ENCODE results near the gene PCDHGA3. TPM values are rescaled to one million over a fixed set of nuclear protein-coding genes. Genes with fewer than 3 reads are reported as not detected.

The PCDHGA3 gene
- total and polyA plus RNA-seq, 2 of the 13 experiments (the other 11 are each of a cell fraction or from before 2014, with no cell fraction given), result 0.05 TPM; not detected in 1

DNA sequence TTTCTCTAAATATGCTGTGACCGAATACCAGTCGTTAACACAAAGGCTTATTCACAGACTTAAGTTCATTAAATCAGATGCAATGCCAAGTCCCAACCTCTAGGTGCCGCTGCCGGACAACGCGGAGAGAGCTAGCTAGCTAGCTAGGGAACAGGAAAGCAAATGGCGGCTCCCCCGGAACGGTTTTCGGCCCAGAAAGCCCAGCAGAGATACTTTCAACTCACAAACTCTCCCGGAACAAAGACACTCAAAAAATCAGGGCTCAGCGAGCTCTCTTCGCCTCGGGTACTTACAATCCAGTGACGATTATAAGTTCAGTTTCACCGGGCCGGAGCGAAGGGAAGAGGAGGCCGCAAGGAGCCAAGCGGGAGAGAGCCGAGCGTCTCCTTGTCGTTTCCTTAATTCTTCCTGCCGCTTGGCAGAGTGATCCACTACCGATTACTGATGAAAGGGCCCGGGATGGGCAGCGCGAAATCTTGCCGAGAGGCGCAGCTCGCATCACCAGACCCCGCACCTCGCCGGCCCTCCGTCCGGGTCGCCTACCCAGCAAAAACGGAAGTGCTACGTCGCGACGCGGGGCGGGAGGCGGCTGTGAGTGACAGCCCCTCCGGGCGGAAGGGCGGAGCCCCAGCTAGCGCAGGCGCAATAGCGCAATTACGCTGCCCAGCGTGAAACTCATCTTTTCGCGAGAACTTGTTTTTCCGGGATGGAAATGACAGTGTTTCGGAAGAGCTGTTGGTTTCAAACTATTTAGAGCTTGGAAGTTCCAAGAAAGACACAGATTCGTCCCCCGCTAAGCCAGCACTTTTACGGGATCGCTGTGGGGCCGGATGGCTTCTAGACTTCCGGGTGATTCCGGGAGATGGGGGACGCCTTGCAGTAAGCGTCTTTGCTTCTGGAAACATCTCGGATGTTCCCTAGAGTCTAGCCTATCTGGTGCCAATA is 23.1 kb upstream of the PCDHGA3 start, which contains the start of gene TAF7 (continued):
- TF ChIP-seq, protein P1, sequence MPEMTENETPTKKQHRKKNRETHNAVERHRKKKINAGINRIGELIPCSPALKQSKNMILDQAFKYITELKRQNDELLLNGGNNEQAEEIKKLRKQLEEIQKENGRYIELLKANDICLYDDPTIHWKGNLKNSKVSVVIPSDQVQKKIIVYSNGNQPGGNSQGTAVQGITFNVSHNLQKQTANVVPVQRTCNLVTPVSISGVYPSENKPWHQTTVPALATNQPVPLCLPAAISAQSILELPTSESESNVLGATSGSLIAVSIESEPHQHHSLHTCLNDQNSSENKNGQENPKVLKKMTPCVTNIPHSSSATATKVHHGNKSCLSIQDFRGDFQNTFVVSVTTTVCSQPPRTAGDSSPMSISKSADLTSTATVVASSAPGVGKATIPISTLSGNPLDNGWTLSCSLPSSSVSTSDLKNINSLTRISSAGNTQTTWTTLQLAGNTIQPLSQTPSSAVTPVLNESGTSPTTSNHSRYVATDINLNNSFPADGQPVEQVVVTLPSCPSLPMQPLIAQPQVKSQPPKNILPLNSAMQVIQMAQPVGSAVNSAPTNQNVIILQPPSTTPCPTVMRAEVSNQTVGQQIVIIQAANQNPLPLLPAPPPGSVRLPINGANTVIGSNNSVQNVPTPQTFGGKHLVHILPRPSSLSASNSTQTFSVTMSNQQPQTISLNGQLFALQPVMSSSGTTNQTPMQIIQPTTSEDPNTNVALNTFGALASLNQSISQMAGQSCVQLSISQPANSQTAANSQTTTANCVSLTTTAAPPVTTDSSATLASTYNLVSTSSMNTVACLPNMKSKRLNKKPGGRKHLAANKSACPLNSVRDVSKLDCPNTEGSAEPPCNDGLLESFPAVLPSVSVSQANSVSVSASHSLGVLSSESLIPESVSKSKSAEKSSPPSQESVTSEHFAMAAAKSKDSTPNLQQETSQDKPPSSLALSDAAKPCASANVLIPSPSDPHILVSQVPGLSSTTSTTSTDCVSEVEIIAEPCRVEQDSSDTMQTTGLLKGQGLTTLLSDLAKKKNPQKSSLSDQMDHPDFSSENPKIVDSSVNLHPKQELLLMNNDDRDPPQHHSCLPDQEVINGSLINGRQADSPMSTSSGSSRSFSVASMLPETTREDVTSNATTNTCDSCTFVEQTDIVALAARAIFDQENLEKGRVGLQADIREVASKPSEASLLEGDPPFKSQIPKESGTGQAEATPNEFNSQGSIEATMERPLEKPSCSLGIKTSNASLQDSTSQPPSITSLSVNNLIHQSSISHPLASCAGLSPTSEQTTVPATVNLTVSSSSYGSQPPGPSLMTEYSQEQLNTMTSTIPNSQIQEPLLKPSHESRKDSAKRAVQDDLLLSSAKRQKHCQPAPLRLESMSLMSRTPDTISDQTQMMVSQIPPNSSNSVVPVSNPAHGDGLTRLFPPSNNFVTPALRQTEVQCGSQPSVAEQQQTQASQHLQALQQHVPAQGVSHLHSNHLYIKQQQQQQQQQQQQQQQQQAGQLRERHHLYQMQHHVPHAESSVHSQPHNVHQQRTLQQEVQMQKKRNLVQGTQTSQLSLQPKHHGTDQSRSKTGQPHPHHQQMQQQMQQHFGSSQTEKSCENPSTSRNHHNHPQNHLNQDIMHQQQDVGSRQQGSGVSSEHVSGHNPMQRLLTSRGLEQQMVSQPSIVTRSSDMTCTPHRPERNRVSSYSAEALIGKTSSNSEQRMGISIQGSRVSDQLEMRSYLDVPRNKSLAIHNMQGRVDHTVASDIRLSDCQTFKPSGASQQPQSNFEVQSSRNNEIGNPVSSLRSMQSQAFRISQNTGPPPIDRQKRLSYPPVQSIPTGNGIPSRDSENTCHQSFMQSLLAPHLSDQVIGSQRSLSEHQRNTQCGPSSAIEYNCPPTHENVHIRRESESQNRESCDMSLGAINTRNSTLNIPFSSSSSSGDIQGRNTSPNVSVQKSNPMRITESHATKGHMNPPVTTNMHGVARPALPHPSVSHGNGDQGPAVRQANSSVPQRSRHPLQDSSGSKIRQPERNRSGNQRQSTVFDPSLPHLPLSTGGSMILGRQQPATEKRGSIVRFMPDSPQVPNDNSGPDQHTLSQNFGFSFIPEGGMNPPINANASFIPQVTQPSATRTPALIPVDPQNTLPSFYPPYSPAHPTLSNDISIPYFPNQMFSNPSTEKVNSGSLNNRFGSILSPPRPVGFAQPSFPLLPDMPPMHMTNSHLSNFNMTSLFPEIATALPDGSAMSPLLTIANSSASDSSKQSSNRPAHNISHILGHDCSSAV (CRISPR knock-in tag; IDR thresholded peaks at IDR 0.05; ENCODE audit: borderline replicate concordance), result no peak
- TF ChIP-seq, protein P2, sequence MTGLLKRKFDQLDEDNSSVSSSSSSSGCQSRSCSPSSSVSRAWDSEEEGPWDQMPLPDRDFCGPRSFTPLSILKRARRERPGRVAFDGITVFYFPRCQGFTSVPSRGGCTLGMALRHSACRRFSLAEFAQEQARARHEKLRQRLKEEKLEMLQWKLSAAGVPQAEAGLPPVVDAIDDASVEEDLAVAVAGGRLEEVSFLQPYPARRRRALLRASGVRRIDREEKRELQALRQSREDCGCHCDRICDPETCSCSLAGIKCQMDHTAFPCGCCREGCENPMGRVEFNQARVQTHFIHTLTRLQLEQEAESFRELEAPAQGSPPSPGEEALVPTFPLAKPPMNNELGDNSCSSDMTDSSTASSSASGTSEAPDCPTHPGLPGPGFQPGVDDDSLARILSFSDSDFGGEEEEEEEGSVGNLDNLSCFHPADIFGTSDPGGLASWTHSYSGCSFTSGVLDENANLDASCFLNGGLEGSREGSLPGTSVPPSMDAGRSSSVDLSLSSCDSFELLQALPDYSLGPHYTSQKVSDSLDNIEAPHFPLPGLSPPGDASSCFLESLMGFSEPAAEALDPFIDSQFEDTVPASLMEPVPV (CRISPR knock-in tag; IDR thresholded peaks at IDR 0.05), result peak; percentile 59; the same call in 1 of the 2 replicates
- TF ChIP-seq ZNF335 (CRISPR knock-in tag; IDR thresholded peaks at IDR 0.05) (0 out of 2 replicates have a peak, but pooled peaks have one; percentile 23), TBX2 (CRISPR knock-in tag; IDR thresholded peaks at IDR 0.05; ENCODE audit: borderline replicate concordance) (peak; percentile 83; the same call in 1 of the 2 replicates), SOX6 (IDR thresholded peaks at IDR 0.05) (no peak), SOX6 (CRISPR knock-in tag; IDR thresholded peaks at IDR 0.05) (peak; percentile 57), GABPA (IDR thresholded peaks at IDR 0.05; ENCODE audit: low read depth, low read length) (peak; percentile 81), GABPA (CRISPR knock-in tag; IDR thresholded peaks at IDR 0.05; ENCODE audit: low read depth) (peak; percentile 93), ZNF337 (CRISPR knock-in tag; IDR thresholded peaks at IDR 0.05; ENCODE audit: borderline replicate concordance, low read depth) (no peak), ZNF264 (CRISPR knock-in tag; IDR thresholded peaks at IDR 0.05) (no peak), HDAC6 (IDR thresholded peaks at IDR 0.05; ENCODE audit: low read depth, low read length) (no peak), SPEN (CRISPR knock-in tag; IDR thresholded peaks at IDR 0.05; ENCODE audit: low read depth) (peak; percentile 91), EZH2 (conservative IDR thresholded peaks at IDR 0.05; ENCODE audit: low read depth, low read length) (no peak), FOXO1 (CRISPR knock-in tag; IDR thresholded peaks at IDR 0.05) (peak; percentile 43; the same call in 1 of the 2 replicates), ESRRA (CRISPR knock-in tag; IDR thresholded peaks at IDR 0.05; ENCODE audit: low read depth) (peak; percentile 75; the same call in 1 of the 2 replicates), HOXA3 (CRISPR knock-in tag; IDR thresholded peaks at IDR 0.05) (peak; percentile 30; the same call in 1 of the 2 replicates), CBX1 (IDR thresholded peaks at IDR 0.05; ENCODE audit: low read depth) (peak; percentile 54), PRMT3 (CRISPR knock-in tag; IDR thresholded peaks at IDR 0.05; ENCODE audit: borderline replicate concordance, low read depth) (no peak)
- TF ChIP-seq, protein P3, sequence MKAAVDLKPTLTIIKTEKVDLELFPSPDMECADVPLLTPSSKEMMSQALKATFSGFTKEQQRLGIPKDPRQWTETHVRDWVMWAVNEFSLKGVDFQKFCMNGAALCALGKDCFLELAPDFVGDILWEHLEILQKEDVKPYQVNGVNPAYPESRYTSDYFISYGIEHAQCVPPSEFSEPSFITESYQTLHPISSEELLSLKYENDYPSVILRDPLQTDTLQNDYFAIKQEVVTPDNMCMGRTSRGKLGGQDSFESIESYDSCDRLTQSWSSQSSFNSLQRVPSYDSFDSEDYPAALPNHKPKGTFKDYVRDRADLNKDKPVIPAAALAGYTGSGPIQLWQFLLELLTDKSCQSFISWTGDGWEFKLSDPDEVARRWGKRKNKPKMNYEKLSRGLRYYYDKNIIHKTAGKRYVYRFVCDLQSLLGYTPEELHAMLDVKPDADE (CRISPR knock-in tag; IDR thresholded peaks at IDR 0.05), result no peak

Measured in HepG2 (cell line).